Measurements from ENCODE around the gene SERPINB10.
"Not testable (repeated sequence)": the region's sequence is repeated elsewhere in the genome, so short reads cannot be mapped to it uniquely, and the experiment has no call there.

SERPINB10 gene

DNA sequence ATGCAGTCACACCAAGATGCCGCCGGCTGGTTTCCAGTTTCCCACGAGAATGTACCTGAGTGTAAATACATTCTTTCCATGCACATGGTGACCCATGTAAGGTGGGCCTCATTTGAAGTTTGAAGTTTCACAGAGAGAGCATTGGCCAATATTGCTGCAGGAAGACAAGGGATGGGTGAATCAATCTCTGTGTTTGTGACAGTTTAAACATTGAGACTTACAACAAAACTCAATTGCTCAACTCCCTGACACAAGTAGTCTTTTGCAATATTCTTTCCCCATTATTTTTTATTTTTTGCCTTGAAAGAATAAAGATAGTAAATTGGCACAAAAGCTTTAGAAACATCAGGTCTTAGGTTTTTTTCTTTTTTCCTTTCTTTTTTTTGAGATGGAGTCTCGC, 15.2 kb upstream of the SERPINB10 start:
- DNase-seq = no peak

DNA sequence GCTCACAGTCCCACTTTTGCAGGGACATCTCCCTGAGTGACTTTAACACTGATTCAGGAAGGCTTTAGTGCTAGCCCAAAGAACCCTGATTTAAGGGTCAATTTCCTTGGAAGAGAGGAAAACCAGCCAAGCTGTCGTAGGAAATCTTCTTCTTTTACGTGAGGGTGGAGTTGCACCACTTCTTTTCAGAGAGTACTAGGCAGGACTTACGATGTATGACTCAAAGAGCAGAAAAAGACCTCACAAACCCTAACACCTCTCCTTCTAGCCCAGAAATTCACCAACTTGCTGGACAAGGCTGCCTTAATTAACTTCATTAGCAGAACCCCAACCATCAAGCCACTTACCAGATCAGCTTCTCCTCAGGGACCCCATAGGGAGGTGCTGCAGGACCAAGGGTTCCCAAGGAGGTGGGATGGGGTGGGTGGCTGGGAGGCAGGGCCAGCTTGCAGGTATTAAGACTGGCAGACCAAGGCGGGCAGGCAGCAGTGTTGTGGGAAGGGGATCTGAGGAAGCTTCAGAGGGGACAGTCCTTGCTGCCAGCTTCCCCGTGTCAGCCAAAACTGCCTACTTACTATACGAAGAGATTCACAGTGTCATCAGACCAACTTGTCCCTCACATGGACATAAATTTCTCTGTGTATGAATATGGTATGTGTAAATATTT, 13.5 kb upstream of the SERPINB10 start:
- no peak for DNase-seq

DNA sequence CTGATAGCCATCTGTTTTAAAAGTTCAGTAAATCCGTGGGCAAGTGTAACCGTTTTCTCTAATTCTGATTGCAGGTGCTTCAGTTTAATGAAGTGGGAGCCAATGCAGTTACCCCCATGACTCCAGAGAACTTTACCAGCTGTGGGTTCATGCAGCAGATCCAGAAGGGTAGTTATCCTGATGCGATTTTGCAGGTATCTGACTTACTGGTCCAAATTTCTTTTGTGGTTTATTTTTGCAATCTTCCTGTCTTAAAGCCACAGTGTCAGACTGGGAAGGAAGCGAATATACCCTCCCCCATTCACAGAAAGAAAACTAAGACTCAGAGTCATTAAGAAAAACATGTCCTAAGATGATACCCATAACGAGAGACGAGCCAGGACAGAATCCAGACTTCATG, 12.6 kb upstream of the SERPINB10 start:
- DNase-seq = peak in 1 of 2 experiments; percentile 7

DNA sequence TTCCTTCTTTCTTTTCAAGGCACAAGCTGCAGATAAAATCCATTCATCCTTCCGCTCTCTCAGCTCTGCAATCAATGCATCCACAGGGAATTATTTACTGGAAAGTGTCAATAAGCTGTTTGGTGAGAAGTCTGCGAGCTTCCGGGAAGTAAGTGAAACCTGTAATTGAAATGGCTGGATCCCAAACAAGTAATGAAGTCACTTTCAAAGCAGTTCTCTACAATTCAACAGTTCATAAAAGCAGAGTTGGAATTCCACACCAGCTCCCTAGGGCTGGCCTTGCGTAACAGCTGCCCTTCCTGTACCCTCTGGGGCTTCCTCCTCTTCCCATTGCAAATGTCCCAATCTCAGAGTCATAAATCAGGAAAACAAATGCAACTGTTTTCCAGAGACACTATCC, 10.7 kb upstream of the SERPINB10 start:
- DNase-seq = no peak

DNA sequence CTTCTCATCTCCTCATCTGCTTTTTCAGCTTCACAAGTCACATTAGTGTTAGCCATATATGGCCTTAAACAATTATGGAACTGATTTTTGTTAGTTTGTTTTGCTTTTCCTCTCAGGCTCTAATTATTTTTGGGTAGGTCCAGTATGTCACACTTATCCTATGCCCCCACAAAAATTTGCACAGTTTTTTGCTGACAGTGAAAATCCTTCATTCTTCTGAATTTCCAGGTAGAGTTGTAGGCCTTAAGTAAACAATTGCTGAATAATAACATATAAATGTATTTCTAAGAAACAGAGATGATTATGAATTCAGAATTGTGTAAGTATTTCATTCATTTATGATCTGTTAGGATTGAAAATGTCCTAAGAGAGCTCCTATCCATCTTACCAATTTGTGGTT, 8.6 kb upstream of the SERPINB10 start:
- DNase-seq = no peak

DNA sequence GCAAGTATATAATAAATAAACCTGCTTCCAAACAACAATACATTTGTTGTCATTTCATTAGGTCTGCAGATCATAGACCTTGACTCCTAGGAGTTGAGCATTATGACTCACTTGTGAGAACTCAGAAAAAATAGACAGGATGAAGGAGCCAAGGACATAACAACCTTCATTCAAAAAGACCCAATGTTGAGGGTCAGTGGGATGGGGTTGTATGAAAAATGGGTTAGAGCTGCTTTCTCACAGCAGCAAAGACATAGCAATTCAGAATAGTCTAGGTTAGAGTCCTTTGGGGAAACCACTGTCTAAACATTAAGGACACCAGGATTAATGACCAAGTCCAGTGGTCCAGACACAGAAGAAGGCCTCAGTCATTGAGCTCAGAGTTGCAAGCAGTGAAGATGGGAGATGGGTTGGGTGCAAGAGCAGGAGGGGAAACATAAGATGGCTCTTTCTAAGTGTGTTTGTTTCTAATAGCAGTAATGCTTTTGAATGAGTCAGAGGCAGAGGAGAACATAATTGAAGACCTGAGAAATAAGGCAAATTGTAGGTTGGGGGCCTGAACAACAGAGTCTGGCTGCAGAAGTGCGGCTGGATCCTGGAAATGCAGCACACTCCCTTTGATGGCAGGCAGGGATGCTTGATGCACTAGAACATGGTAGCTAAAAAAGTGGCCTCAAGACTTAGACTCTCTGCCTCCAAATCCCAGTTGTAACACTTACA, 3.7 kb upstream of the SERPINB10 start:
- no peak for DNase-seq

DNA sequence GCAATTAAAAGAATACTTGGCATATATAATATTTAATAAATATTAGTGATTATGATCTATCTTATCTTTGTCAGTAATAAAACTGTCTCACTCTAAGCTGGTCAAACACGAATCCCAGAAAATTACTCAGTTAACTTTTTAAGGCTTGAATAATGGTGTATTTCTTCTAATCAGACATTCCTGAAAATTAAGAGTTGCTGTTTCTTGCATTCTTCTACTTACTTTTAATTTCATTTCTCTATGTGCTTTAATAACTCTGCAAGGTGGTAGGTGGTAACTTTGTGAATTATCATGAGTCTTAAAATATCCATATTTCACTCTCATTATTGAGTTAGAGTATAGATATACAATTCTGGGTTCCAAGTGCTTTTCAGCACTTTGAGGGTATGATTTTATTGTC, 3.1 kb upstream of the SERPINB10 start:
- no peak for DNase-seq

DNA sequence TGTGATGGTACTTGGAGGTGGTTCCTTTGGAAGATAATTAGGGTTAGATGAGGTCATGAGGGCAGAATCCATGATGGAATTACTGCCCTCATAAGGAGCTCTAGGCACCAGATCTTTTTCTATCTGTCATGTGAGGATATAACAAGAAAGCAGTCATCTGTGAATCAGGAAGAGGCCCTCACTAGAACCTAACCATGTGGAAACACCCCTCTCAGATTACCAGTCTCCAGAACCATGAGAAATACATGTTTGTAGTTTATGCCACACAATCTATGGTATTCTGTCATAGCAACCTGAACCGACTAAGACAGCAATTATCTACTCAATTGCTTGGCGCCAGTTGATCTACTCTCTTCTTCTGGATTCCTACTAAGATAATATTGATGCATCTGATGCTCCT, 2.4 kb upstream of the SERPINB10 start:
- DNase-seq = peak; percentile 14 to 44

DNA sequence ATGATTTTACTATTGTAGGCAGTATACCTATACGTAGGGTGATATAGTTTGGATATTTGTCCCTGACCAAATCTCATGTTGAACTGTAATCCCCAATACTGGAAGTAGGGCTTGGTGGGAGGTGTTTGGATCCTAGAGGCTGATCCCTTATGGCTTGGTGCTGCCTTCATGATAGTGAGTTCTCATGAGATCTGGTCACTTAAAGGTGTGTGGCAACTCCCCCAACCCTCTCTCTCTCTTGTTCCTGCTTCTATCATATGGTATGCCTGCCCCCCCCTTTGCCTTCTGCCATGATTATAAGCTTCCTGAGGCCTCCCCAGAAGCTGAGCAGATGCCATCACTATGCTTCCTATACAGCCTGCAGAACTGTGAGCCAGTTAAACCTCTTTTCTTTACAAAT, 1.7 kb upstream of the SERPINB10 start:
- DNase-seq = no peak

DNA sequence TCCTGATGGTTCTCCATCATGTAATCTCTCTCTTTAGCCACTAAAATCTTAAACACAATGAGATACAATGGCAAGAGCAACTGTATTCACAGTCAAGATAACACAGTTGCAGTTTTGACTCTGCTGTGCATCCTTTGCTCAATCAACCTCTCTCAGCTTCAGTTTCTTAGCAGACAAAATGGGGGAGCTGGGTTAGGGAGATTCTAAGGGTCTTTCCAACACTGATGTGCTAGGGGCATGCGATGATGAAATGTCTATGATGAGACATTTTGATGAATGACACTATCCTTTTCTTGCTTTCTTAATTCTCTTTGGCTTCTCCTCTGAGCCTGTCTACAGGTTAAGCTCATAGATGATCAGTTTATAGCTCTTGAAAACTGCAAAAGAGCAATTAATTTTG, 1.1 kb downstream of the SERPINB10 start:
- DNase-seq = no peak

DNA sequence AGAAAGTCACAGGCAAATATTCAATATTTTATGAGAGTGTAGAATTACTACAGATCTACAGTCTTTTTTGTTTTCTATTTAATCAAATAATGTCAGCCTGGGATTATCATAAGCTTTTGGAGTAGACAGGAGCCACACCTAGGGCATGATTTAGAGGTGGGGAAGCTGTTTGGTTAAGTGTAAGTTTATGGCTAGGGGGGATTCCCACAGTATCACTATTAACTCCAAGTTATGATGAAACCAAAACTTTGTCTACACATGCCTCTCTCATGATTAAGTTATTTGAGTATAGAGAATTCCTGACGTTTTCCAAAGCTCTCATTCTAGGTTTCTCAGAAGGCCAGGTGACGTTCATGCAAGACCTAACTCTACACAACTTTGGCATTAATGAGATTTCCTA, 2.1 kb downstream of the SERPINB10 start:
- no peak for DNase-seq

DNA sequence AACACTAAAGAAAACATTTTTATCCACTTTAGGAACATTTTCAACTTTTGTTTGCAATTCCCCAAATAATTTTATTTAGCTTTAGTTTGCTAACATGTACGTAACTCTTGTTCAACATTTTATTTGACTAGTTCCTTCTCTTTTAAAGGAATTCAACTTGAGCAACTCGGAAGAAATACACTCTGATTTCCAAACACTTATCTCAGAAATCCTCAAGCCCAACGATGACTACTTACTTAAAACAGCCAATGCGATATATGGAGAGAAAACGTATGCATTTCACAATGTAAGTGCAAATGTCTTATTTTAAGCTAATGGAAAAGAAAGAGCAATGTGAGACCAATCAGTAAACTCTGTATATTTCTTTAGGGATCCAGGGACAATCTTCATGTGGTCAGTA, 10.1 kb downstream of the SERPINB10 start:
- no peak for DNase-seq

DNA sequence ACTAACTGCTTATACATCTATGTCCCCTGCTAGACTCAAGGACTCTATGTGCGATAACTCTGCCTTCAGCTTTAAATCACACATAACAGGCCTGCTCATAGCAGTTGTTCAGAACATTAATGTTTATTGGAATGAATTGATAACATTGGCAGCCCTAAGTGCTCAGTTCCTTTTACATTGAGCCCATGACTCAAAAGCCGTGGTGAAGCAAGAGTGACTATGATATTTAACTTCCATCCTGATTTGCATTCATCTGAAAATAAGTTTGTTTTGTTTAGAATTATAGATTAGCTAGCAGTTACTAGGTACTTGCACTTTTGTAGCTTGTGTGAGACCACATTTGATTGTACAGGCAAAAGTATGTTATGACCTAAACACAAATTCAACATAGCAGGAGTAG, 14.3 kb downstream of the SERPINB10 start:
- DNase-seq = no peak

DNA sequence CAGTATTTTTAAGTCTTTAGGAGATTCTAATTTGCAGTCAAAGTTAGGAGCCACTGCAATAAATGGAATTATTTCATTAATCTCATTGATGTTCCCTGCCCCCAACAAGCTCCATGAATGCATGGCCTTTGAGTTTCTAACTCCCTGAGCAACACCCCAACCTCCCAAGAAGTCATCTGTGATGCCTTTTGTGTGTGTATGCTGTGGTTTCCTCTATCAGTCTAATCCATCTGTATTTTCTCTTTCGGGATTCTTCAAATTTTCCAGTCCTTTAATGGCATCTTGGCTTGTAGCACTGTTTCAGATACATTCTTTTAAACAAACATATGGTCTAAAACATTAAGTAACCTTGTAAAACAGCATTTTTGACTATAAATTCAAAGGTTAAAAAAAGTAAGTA, 16.8 kb downstream of the SERPINB10 start:
- no peak for DNase-seq

DNA sequence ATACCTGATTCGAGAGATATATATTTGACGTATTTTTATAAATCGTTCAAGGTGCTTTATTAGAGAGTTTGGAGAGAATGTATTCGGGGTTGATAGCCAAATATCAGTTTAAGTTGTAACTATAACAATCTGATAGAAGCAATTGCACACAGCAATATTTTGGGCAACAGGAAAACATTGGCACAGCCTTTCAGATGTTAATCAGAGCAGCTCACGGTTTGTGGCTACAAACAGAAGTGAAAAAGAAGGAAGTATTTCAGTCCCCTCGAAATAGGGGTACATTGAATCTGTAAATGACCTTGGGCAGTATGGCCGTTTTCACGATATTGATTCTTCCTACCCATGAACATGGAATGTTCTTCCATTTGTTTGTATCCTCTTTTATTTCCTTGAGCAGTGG, 20.6 kb downstream of the SERPINB10 start:
- peak; percentile 3 to 5 for DNase-seq

DNA sequence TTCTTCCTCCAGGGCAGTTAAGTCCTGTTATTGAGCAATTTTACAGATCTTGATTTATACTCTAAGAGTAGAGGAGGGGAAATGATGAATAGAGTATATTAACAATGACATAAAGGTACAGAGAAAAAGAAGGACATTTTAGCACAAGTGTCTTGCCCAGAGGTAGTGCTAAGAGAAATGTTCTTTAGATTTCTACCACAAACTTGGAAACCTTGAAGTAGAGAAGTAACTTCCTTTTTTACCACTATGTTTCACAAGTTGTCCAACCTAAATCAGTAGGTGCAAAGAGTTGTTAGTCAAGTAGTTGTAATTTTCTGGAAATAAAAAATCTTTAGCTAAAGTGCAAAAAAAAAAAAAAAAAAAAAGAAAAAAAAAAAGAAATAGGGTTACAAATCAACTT, 21.6 kb downstream of the SERPINB10 start:
- peak in 1 of 2 experiments; percentile 16 for DNase-seq

DNA sequence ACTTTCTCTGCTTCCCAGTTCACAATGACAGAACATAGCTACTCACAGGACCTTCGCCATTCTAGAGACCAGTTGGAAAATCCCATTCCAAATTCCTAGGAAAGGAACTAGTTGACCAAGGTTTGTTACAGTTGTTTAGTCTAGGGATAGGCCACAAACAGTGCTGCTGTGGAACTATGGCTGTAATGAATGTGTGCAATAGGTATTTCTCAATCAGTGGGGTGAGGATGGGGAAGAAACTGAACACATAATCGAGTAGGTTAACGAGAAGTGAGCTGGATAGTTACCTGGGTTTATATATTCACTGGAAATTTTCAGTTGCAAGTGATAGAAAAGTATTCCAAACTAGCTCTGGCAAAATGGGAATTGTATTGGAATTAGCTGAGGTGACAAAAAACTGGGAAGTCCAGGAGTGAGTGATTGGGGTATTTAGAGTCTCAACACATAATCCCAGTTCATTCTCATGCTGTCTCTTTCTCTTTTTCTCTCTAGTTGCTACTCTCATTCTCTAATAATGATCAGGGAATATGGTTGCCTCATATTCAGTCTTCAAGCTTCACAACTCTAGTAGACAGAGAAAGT, 23.1 kb downstream of the SERPINB10 start:
- no peak for DNase-seq

DNA sequence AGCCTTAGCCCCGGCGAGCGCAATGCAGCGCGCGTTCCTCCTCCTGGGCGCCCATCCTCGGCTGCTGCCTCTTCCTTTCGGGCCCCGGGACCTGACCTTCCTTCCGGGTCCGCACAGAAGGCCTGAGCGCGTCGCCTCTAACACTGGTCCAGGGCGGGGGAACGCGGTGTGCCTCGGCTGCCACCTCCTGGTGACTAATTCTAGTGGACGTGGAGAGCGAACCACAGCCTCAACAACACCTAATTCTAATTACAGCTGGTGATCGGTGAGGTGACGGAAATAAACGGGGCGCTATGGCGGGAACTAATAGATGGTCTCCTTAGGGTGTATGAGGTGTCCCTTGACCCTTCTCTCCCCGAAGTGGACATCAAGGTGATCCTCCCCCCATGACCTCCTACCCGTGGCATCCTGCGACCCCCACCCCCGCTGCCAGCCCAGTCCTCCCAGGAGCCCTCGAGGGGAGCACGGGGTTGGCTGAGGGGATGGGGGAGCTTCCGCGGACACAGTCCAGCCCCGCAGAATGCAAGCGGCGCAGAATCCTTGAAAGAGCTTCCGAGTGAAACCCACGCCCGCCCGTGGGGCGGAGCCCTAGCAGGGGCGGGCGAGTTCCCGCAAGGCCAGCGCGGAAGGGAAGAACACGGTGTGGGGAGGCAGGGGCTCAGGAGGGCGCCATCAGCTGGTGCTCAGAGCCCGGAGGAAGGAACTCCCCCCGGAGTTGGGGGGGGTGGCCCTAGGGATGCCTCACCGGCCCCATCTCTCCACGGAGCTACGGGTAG, 28.6 kb downstream of the SERPINB10 start:
- peak; percentile 83 to 84 for DNase-seq

DNA sequence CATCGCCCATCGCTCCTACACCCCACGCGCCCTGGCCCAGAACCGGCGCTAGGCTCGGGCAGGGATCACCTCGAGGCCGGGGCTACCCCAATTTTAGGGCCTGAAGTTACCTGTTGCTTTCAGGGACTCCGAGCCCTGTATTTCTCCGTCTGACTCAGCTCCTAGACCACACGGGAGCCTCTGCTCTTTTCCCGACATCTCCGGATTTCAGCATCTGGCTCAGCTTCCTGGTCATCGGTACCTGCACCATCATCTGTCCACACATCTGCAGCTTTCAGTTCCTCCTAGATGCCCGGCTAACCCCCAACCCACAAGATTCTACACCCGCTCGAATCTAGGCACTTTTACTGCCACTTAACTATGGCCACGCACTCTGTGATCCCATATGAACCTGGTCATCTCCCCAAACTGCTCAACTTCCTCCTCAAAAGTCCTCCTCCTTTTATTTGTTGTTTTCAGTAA, 29.2 kb downstream of the SERPINB10 start:
- DNase-seq = no peak

DNA sequence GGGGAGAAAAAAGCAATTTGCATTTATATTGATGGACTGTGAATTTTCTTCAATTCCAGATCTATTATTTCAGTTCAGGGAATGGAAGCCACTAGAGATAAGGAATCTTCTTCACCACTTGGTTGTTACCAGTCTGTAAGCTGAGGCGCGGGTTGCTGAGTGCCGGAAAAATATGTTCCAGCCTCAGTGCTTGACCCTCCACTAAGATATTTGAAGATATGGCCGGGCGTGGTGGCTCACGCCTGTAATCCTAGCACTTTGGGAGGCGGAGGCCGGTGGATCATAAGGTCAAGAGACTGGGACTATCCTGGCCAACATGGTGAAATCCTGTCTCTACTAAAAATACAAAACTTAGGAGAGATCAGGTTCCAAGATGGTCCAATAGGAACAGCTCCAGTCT, 32.2 kb downstream of the SERPINB10 start:
- no peak for DNase-seq

DNA sequence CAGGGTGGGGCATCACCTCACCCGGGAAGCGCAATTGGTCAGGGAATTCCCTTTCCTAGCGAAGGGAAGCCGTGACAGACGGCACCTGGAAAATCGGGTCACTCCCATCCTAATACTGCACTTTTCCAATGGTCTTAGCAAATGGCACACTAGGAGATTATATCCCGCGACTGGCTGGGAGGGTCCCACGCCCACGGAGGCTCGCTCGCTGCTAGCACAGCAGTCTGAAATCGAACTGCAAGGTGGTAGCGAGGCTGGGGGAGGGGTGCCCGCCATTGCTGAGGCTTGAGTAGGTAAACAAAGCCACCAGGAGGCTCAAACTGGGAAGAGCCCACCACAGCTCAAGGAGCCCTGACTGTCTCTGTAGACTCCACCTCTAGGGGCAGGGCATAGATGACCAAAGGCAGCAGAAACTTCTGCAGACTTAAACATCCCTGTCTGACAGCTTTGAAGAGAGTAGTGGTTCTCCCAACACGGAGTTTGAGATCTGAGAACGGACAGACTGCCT, 32.8 kb downstream of the SERPINB10 start:
- DNase-seq = not testable (repeated sequence)

DNA sequence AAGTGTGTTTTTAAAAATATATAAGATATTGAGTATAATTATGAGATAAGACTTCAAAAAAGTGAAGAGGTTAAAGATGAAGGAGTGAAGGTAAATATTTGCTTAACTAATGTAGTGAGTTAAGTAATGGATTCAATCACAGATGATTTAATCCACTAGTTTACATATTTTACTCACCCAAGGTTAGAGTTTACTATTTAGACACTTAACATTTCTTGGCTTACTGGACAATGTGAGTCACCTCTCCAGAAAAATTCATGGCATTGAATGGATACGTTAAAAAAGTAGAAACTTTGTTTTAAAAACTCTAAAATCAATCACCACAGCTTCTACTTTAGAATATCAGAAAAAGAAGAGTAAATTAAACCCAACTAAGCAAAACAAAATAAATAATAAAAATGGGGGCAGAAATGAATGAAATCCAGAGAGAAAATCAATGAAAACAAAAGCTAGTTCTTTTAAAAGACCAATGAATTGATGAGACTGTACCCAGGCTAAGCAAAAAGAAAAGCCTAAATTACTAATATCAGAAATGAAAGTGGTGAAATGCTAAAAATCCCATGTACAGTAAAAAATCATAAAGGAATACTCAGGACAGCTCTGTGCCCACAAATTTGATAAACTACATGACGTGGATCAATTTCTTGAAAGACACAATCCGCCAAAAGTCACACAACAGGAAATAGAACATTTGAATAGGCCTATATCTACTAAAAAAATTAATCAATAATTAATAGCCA, 39.5 kb downstream of the SERPINB10 start:
- no peak for DNase-seq
